Embryonic facial prominence (tissue), 1 donor: ENCODE results near the gene ATP6V0D1.

ENCODE experiments used
- DNase-seq: peaks from one replicate; pipeline ENCODE4 v3.0.0-alpha.2; 2016; ENCODE audit errors: extremely low spot score

Gene ATP6V0D1

DNA sequence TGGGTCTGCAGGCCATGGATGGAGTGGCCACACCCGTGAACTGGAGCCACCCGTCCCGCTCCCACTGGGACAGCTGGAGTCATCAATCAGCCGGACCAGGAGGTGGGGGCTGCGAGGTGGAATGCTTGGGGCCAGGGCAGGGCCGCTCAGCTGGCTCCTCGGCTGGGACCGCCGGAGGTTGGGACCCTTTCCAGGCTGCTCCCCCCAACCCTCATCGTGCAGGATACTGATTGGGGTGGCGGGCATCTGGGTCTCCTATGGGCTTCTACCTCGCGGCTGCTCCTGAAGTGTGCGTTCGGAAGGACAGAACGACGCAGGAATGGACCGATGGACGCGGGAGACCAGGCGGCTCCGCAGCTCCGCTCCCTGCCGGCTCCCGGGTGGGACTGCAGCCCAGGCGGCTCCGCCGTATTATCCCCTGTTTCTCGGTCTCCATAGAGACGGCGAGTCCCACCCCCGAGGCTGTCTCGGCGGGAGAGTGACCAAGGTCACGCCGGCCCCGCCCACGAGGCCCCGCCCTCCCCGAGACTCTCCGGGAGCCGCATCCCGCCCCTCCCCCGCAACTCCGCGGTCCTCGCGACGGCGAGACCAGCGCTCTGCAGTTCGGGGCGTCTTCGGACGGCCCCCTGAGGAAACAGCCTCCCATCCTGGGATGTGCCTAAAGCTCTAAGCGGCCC is 87.7 kb downstream of the ATP6V0D1 start, which contains the start of gene TPPP3:
Gene TPPP3, minus strand, starts transcription at position 388 of the 677 bp plus-strand sequence. CDS start 2,387 bp downstream, outside the sequence.
- DNase-seq: peak; percentile 42

DNA sequence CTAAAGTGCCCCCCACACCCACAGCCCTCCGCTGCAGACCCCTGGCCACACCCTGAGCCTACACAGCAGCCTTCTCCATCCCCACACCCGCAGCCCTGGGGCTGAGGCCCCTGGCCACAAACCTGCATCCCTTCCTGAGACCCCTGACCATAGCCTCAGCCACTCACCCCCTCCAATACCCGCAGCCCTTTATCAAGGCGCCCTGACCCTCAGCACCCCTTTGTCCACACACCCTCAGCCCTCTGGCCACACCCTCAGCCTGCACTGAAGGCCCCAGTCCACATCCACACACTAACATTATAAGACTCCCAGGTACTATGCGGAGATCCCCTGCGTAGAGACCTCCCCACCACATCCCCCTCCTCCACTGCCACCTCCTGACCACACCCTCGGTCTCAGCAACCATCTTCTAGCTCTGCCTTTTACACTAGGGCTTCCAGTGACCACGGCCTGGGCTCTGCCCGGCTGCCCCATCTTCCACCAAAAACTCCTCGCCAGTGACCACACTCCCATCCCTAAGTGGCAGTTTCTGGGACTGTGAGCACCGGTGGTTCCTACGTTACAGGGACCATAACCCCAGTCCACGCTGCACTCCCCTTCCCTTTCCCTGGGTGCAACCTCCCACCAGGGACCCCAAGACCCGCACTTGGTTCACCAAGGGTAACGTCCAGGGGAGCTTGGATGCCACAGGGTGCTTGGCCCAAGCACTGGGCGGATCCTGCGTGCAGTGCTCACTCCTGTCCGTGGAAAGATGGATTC is 88.5 kb downstream of the ATP6V0D1 start:
- DNase-seq: no peak

DNA sequence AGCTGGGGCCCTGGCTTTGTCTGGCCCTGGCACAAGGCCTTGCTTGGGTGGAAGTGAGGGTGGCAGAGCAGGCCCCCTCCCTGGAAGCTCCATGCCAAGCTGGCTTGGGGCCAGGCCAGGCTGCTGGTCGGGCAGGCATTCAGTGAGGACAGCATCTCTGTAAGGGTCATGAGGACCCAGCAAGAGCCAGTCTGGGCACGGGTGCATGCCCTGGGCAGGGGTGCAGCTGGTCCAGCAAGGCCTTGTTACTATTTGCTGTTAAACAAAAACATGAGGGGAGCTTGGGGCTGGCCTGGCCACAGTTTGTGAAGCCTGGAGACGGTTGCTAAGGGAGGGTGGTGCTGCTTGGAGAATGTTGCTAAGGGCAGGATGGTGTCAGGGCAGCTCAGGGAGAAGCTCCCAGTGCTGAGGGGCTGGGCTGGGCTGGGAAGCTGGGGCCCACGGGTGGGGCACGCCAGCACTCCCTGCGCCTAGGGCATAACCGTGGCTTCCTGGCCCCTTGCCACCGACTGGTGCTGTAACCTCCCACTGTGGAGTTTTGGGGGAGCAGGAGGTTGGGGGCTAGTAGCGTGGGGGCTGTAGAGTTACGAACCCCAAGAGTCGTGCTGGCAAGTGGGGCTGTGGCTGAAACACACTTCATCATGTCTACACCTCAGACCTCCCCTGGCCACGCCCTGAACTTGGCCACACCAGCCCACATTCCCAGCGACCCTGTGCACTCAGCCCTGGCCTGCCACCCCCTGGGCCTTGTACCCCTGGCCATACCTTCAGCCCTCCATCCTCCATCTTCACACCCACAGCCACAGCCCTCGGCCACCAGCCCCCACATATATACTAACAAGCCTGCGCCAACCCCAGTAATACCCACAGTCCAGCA is 89.3 kb downstream of the ATP6V0D1 start:
- DNase-seq: no peak

DNA sequence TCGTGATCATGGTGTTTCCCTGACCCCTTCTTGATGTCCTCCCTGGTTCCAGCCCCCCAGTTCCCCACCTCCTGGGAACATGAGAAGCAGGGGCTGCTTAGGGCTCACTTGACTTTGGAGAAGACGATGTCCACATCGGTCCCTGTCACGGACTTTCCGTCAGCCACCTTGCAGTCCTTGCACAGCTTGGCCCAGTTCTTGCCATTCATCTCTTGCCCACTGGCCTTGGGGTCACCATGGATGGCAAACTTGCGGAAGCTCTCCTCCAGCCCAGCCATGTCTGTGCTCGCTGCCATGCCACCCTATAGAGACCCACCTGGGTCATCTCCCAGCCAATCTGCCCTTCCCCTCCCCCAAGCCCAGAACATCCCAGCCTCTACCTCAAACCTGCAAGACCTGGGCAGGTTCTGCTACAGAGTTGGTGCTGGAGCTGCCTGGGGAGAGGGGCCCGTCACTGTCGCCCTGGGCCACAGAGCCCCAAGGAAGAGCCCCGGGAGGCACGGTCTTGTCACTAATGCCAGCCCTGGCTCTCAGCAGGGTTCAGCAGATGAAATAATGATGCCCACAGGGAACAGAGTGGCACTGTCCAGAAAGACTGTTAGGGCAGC is 90.0 kb downstream of the ATP6V0D1 start:
- no peak for DNase-seq

DNA sequence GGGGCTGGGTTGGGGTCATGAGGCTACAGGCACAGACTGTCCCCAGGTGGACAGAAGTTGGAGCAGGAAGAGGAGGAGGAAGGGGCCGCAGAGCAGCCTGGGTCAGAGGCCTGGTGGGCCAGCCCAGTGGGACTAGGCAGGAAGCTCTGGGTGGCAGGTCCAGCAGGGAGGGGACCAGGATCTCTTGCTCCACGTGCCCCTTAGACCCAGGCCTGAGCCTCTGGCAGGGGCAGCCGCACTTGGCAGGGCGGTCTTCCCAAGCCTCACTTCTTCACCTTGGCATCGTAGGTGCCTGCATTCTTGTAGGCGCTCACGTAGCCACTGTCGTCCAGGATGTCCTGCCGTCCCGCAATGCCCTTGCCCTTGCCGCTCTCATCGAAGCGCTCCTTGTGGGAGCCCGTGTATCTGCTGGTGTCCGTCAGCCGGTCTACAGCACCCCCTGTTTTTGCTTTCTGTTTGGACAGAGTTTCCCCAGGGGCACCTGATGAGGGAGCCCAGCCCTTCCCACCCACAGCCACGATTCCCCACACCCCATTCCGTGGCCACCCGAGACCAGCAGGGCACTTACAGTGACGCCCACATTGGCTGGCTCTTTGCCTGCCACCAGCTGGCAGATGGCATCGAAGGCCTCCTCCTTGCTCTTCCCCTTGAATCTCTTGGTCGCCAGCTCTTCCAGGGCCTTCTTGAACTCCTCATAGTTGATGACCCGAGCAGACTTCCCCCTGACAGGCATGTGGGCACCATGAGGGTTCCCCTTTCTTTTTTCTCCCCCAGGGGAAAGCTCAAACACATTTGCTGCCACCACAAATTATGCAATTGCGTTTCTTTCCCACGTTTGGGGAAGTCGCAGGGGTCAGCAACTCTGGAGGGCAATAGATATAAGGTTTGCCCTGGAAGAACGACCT is 90.8 kb downstream of the ATP6V0D1 start:
- DNase-seq: no peak

DNA sequence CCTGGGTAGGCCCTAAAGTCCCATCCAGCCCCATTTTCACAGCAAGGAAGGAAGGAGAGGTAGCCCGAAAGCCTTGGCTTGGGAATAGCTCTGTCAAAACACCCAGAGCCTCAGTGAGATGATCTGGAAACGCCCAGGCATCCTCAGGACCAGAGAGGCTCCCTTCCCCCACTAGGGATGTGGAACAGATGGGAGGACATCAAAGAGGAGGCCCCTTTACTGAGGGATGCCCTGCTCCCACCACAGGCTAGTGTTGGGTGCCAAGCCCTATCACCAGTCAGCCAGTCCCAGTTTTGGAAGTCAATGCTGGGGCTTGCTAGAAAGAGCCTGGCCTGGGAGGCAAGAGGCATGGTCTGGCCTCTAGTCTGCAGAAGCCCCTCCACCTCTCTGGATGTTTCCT is 92.4 kb downstream of the ATP6V0D1 start:
- DNase-seq: no peak

DNA sequence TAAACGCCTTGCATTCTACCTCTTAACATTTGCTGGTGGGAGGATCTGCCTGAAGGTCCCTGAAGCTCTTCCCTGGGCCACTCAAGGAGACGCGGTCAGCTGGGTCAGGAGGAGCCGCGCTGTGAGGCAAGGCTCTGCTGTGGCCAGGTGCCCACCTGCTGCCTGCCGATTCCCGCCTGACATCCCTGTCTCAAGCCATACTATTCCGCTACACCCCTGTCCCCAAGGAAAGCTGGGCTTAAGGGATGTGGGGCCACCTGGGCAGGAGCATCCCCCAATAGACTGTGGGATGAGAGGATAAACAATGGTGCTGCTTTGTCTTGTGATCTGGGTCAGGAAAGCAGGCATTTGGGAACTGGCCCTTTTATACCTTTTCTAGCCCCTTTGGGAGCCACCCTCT is 92.8 kb downstream of the ATP6V0D1 start:
- no peak for DNase-seq
